ENCODE data around the gene CBL.
A peak's percentile ranks its signal among the peaks of the same experiment; 100 is the strongest.
"Not testable (repeated sequence)": the region's sequence is repeated elsewhere in the genome, so short reads cannot be mapped to it uniquely, and the experiment has no call there.

CBL gene

GRCh38 chr11:119195680-119196079, 10.5 kb upstream of the CBL start:
- Histone ChIP-seq H3K4me3 (ENCODE audit: low read length, poor library complexity, severe bottlenecking) (no peak overlapping the region), H3K4me1 (ENCODE audit: insufficient read depth, low read length, poor library complexity, severe bottlenecking) (peaks cover 8% of the 10 kb centered on the region), H3K4me2 (ENCODE audit: low read depth, low read length, poor library complexity, severe bottlenecking) (no peak overlapping the region), H3K9ac (ENCODE audit: low read depth, low read length, poor library complexity, severe bottlenecking) (no peak overlapping the region), H2AFZ (ENCODE audit: low read length) (no peak overlapping the region), H3F3A (ENCODE audit: low read depth) (no peaks in the 10 kb centered on the region), H3K9me3 (ENCODE audit: insufficient read depth, low read depth, low read length) (no peaks in the 10 kb centered on the region), H3K79me2 (ENCODE audit: insufficient read depth, low read length) (no peaks in the 10 kb centered on the region), H3K9me2 (replicated peaks; ENCODE audit: low read depth, low read length) (no peaks in the 10 kb centered on the region), H3K36me3 (ENCODE audit: insufficient read depth, low read length) (no peaks in the 10 kb centered on the region), H3K27me3 (ENCODE audit: insufficient read depth, low read length, poor library complexity, severe bottlenecking) (no peaks in the 10 kb centered on the region), H4K20me1 (ENCODE audit: insufficient read depth, low read length, poor library complexity, severe bottlenecking) (no peaks in the 10 kb centered on the region)
- TF ChIP-seq EZH2phosphoT487 (IDR thresholded peaks at IDR 0.05; ENCODE audit: borderline replicate concordance) (no peak), CTCF (conservative IDR thresholded peaks at IDR 0.05; ENCODE audit: low read length) (no peak)

DNA sequence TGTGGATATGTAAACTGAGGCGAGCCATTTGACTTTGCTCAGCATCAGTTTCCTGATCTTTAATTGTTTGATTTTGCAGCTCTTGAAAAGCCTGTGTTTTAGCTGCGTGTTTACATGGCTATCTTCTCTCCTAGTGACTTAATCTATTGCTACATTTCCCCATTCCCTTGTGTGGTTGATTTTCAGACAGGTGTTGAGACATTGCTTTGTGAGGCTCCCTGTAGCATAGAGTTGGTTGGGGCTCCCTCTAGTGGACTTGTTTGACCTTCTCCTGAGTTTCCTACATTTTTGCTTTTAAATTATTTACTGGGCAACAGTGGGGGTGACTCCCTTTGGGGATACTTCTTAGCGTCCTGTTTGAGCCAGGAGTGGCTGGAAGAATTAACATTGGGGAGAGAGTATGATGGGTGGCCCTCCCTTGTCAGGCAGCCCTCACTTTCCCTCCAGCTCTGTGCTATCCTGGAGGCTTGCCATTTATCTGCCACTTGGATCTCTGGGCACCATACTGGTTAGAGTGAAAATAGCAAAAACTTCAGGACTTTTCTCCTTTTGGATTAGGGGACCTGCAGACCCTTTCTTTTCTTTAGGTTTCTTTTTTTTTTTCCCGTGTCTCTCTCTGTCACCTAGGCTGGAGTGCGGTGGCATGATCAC, 9.2 kb upstream of the CBL start:
- no peaks in the 10 kb centered on the region for H4K20me1 ChIP-seq (ENCODE audit: insufficient read depth, low read length, poor library complexity, severe bottlenecking)
- no peaks in the 10 kb centered on the region for H3K27me3 ChIP-seq (ENCODE audit: insufficient read depth, low read length, poor library complexity, severe bottlenecking)
- H3K4me2 ChIP-seq (ENCODE audit: low read depth, low read length, poor library complexity, severe bottlenecking), result no peak overlapping the region
- H3F3A ChIP-seq (ENCODE audit: low read depth), result no peaks in the 10 kb centered on the region
- H3K4me1 ChIP-seq (ENCODE audit: insufficient read depth, low read length, poor library complexity, severe bottlenecking), result peaks cover 8% of the 10 kb centered on the region
- TF ChIP-seq CTCF (conservative IDR thresholded peaks at IDR 0.05; ENCODE audit: low read length) (peak; percentile 89), EZH2phosphoT487 (IDR thresholded peaks at IDR 0.05; ENCODE audit: borderline replicate concordance) (no peak)
- no peaks in the 10 kb centered on the region for H3K9me2 ChIP-seq (replicated peaks; ENCODE audit: low read depth, low read length)
- no peak overlapping the region for H3K9ac ChIP-seq (ENCODE audit: low read depth, low read length, poor library complexity, severe bottlenecking)
- H3K9me3 ChIP-seq (ENCODE audit: insufficient read depth, low read depth, low read length), result no peaks in the 10 kb centered on the region
- H3K36me3 ChIP-seq (ENCODE audit: insufficient read depth, low read length), result no peaks in the 10 kb centered on the region
- H2AFZ ChIP-seq (ENCODE audit: low read length), result peak overlapping the region; percentile 69
- H3K79me2 ChIP-seq (ENCODE audit: insufficient read depth, low read length), result no peaks in the 10 kb centered on the region
- no peak overlapping the region for H3K4me3 ChIP-seq (ENCODE audit: low read length, poor library complexity, severe bottlenecking)

DNA sequence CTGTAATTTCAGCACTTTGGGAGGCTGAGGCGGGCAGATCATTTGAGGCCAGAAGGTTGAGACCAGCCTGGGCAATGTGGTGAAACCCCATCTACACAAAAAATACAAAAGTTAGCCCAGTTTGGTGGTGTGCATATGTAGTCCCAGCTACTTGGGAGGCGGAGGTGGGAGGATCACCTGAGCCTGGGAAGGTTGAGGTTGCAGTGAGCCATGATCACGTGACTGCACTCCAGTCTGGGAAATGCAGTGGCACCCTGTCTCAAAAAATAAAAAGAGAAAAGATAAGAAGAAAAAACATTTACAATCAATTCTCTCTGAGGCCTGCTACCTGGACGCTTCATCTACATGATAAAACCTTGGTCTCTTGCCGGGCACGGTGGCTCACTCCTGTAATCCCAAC, 7.2 kb upstream of the CBL start:
- Histone ChIP-seq H3K4me1 (ENCODE audit: insufficient read depth, low read length, poor library complexity, severe bottlenecking) (peaks cover 3% of the 10 kb centered on the region), H3K9ac (ENCODE audit: low read depth, low read length, poor library complexity, severe bottlenecking) (no peak overlapping the region), H3K9me2 (replicated peaks; ENCODE audit: low read depth, low read length) (no peaks in the 10 kb centered on the region), H3K36me3 (ENCODE audit: insufficient read depth, low read length) (no peaks in the 10 kb centered on the region), H3K4me2 (ENCODE audit: low read depth, low read length, poor library complexity, severe bottlenecking) (no peak overlapping the region), H3K4me3 (ENCODE audit: low read length, poor library complexity, severe bottlenecking) (no peak overlapping the region), H3K79me2 (ENCODE audit: insufficient read depth, low read length) (no peaks in the 10 kb centered on the region), H3K27me3 (ENCODE audit: insufficient read depth, low read length, poor library complexity, severe bottlenecking) (no peaks in the 10 kb centered on the region), H2AFZ (ENCODE audit: low read length) (no peak overlapping the region), H4K20me1 (ENCODE audit: insufficient read depth, low read length, poor library complexity, severe bottlenecking) (no peaks in the 10 kb centered on the region), H3K9me3 (ENCODE audit: insufficient read depth, low read depth, low read length) (no peaks in the 10 kb centered on the region), H3F3A (ENCODE audit: low read depth) (no peaks in the 10 kb centered on the region)
- no peak for TF ChIP-seq EZH2phosphoT487 (IDR thresholded peaks at IDR 0.05; ENCODE audit: borderline replicate concordance)
- no peak for TF ChIP-seq CTCF (conservative IDR thresholded peaks at IDR 0.05; ENCODE audit: low read length)

DNA sequence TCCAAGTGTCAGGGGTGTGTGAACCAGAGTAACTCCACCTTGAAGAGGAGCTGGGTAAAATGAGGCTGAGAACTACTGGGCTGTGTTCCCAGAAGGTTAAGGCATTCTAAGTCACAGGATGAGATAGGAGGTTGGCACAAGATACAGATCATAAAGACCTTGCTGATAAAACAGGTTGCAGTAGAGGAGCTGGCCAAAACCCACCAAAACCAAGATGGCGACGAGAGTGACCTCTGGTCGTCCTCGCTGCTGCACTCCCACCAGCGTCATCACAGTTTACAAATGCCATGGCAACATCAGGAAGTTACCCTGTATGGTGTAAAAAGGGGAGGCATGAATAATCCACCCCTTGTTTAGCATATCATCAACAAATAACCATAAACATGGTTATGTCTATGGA, 4.9 kb upstream of the CBL start:
- not testable (repeated sequence) for H3K9me2 ChIP-seq (replicated peaks; ENCODE audit: low read depth, low read length); H3K36me3 ChIP-seq (ENCODE audit: insufficient read depth, low read length); H3K9me3 ChIP-seq (ENCODE audit: insufficient read depth, low read depth, low read length)

More for the DNA sequence above, 4.9 kb upstream of the CBL start:
- H3K9ac ChIP-seq (ENCODE audit: low read depth, low read length, poor library complexity, severe bottlenecking); H2AFZ ChIP-seq (ENCODE audit: low read length); H3K4me3 ChIP-seq (ENCODE audit: low read length, poor library complexity, severe bottlenecking); H3K27me3 ChIP-seq (ENCODE audit: insufficient read depth, low read length, poor library complexity, severe bottlenecking); H4K20me1 ChIP-seq (ENCODE audit: insufficient read depth, low read length, poor library complexity, severe bottlenecking); H3F3A ChIP-seq (ENCODE audit: low read depth); H3K4me2 ChIP-seq (ENCODE audit: low read depth, low read length, poor library complexity, severe bottlenecking); H3K4me1 ChIP-seq (ENCODE audit: insufficient read depth, low read length, poor library complexity, severe bottlenecking); H3K79me2 ChIP-seq (ENCODE audit: insufficient read depth, low read length): not testable (repeated sequence)
